Tibial nerve (tissue), 4 donors: ENCODE data around the gene GSTT4. TPM values are rescaled to one million over a fixed set of nuclear protein-coding genes. Genes with fewer than 3 reads are reported as not detected.

Experiments used
- DNase-seq, 2 donors: peaks; one replicate each; pipeline ENCODE4 v3.0.0-alpha.2; 2019; ENCODE audit warnings: low spot score in 2 of 2
- H3K27ac ChIP-seq, 4 donors: fragments of 200-600 bp; sonication (generic) in 3 of 4; one replicate each; pipeline ENCODE4 v1.5.1; 2017 to 2019; ENCODE audit warnings: mild to moderate bottlenecking in 1 of 4
- H3K27me3 ChIP-seq, 2 donors: fragments of 200-600 bp; sonication (generic) in 1 of 2; one replicate each; pipeline versions ENCODE4 v1.5.1 to v1.6.0; 2017 to 2019
- H3K36me3 ChIP-seq, 3 donors: fragments of 200-600 bp; sonication (generic); one replicate each; pipeline ENCODE4 v1.5.1; 2018 to 2019
- H3K4me1 ChIP-seq, 4 donors: fragments of 200-600 bp; sonication (generic) in 3 of 4; one replicate each; pipeline ENCODE4 v1.5.1; 2017 to 2019
- H3K4me3 ChIP-seq, 4 donors: fragments of 200-600 bp; sonication (generic) in 3 of 4; one replicate each; pipeline ENCODE4 v1.5.1; 2017 to 2019; ENCODE audit warnings: mild to moderate bottlenecking in 1 of 4, moderate library complexity in 1 of 4
- H3K9me3 ChIP-seq, 4 donors: fragments of 200-600 bp; sonication (generic) in 3 of 4; one replicate each; pipeline ENCODE4 v1.5.1; 2017 to 2019
- CTCF ChIP-seq, 5 experiments: fragments of 200-600 bp in 3 of 5; fragments of 450-650 bp in 2 of 5; sonication (generic) in 3 of 5; IDR thresholded peaks; one replicate each; pipeline ENCODE4 v1.5.1; 2016 to 2019; ENCODE audit warnings: antibody characterized with exemption in 5 of 5, mild to moderate bottlenecking in 3 of 5, moderate library complexity in 2 of 5
- EP300 ChIP-seq, 2 donors: sonication (generic); formaldehyde crosslinking; IDR thresholded peaks; one replicate each; pipeline ENCODE4 v1.6.1; 2017; ENCODE audit warnings: antibody characterized with exemption in 2 of 2, mild to moderate bottlenecking in 1 of 2
- POLR2A ChIP-seq, 2 donors: fragments of 450-650 bp; IDR thresholded peaks; one replicate each; pipeline ENCODE4 v1.6.1; 2017; ENCODE audit warnings: antibody characterized with exemption in 2 of 2, mild to moderate bottlenecking in 2 of 2, moderate library complexity in 2 of 2
- WGBS, 2 donors: methylation state at CpG; one replicate each; pipeline ENCODE4 v1.1.5; 2018; 5-methylcytosine and 5-hydroxymethylcytosine counted together
- total RNA-seq, 4 donors: library from RNA; depleted of rRNA; stranded (reverse); fragments of >200 nt; gene quantifications; one replicate each; pipeline ENCODE4 v1.1.0, GENCODE V29; 2016

Gene GSTT4
- total RNA-seq, 4 donors from 2014 or later, result not detected

DNA sequence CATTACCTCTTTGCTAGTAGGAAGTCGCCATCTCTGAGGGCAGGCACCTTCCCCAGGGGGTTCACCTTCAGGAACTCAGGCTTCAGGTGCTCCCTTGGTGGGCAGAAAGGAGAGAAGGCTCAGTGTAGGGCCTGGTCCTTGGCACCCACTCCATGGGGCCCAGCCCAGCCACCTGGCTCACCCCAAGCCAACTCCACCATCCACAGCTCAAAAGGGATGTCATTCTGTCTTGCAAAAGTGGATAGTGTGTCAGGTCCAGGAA, 2.7 kb upstream of the GSTT4 start:
- 82 to 83% methylated on average over 1 of the region's 1 CpG for WGBS, 2 donors
- H3K27ac ChIP-seq, result no peak overlapping the region
- no peak for TF ChIP-seq POLR2A (IDR thresholded peaks at IDR 0.05)
- no peak for TF ChIP-seq CTCF (IDR thresholded peaks at IDR 0.05)
- TF ChIP-seq EP300 (IDR thresholded peaks at IDR 0.05), result no peak

GRCh38 chr22:24007253-24008021, 2.2 kb upstream of the GSTT4 start:
- DNase-seq, result no peak
- Histone ChIP-seq H3K36me3 (no peaks in the 10 kb centered on the region), H3K9me3 (no peaks in the 10 kb centered on the region), H3K27ac (no peak overlapping the region), H3K4me1 (peaks cover 0 to 21% (median 2%) of the 10 kb centered on the region in 4 donors), H3K4me3 (no peak overlapping the region), H3K27me3 (no peaks in the 10 kb centered on the region)
- WGBS, 2 donors, result 78 to 82% methylated on average over 8 of the region's 8 CpGs
- TF ChIP-seq EP300 (IDR thresholded peaks at IDR 0.05) (no peak), POLR2A (IDR thresholded peaks at IDR 0.05) (no peak), CTCF (IDR thresholded peaks at IDR 0.05) (no peak)

More for the DNA sequence above, 2.7 kb upstream of the GSTT4 start:
- Histone ChIP-seq H3K27me3 (no peaks in the 10 kb centered on the region), H3K4me3 (no peak overlapping the region), H3K4me1 (peaks cover 0 to 26% (median 4%) of the 10 kb centered on the region in 4 donors), H3K36me3 (no peaks in the 10 kb centered on the region), H3K9me3 (no peaks in the 10 kb centered on the region)
- DNase-seq, result no peak

DNA sequence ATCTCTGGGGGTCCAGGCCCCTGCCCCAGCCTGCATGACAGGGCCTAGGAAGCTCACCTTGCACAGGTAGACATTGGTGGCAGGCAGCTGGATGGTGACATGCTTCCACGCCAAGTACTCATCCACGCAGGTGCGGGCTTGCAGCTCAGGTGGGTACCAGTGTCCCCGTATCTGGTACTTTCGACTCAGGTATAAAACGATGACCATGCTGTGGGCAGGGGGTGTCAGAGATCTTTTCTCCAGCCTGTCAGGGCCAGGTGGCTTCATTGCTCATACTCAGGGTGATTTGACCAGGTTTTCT, 1.6 kb upstream of the GSTT4 start:
- Histone ChIP-seq H3K27ac (no peak overlapping the region), H3K27me3 (peaks cover 0 to 1% of the 10 kb centered on the region in 2 donors), H3K4me3 (no peak overlapping the region), H3K36me3 (no peaks in the 10 kb centered on the region), H3K4me1 (peaks cover 0 to 15% (median 0%) of the 10 kb centered on the region in 4 donors), H3K9me3 (no peaks in the 10 kb centered on the region)
- DNase-seq, result no peak
- 85 to 88% methylated on average over 6 of the region's 6 CpGs for WGBS, 2 donors
- no peak for TF ChIP-seq EP300 (IDR thresholded peaks at IDR 0.05)
- no peak for TF ChIP-seq POLR2A (IDR thresholded peaks at IDR 0.05)
- TF ChIP-seq CTCF (IDR thresholded peaks at IDR 0.05), result no peak

GRCh38 chr22:24006207-24006913, 1.1 kb upstream of the GSTT4 start:
- H3K36me3 ChIP-seq, result no peaks in the 10 kb centered on the region
- H3K4me1 ChIP-seq, result peaks cover 0 to 11% (median 0%) of the 10 kb centered on the region in 4 donors
- 74 to 77% methylated on average over 4 to 10 of the region's 10 CpGs for WGBS, 2 donors
- H3K27me3 ChIP-seq, result peaks cover 0 to 6% of the 10 kb centered on the region in 2 donors
- no peak for TF ChIP-seq POLR2A (IDR thresholded peaks at IDR 0.05)
- TF ChIP-seq EP300 (IDR thresholded peaks at IDR 0.05), result no peak
- no peak for TF ChIP-seq CTCF (IDR thresholded peaks at IDR 0.05)
- H3K27ac ChIP-seq, result no peak overlapping the region
- H3K4me3 ChIP-seq, result no peak overlapping the region
- H3K9me3 ChIP-seq, result no peaks in the 10 kb centered on the region
- no peak for DNase-seq

DNA sequence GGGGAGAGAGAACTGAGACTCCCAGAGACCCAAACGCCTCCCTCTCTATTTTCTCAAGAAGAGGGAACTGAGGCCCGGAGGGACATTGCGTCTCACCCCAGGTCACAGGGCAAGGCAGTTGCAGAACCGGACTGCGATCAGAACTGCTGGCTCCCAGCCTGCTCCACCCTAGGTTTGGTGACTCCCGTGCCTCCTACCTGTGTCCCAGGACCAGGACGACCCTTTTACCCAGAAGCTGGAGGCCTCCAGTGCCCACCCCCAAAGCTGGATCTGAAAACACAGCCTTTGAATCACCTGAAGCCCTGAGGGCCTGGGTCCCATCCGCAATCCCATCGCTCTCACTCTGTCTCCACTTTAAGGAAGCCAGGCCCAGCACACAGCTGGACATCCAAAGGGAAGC, 1.4 kb downstream of the GSTT4 start:
- H3K4me3 ChIP-seq, result no peak overlapping the region
- no peak for TF ChIP-seq POLR2A (IDR thresholded peaks at IDR 0.05)
- TF ChIP-seq CTCF (IDR thresholded peaks at IDR 0.05), result no peak
- TF ChIP-seq EP300 (IDR thresholded peaks at IDR 0.05), result no peak
- H3K4me1 ChIP-seq, result peaks cover 0 to 6% (median 0%) of the 10 kb centered on the region in 4 donors
- H3K9me3 ChIP-seq, result no peaks in the 10 kb centered on the region
- DNase-seq, result no peak
- H3K27ac ChIP-seq, result no peak overlapping the region
- H3K36me3 ChIP-seq, result no peaks in the 10 kb centered on the region
- 73 to 81% methylated on average over 9 of the region's 9 CpGs for WGBS, 2 donors
- peaks cover 0 to 6% of the 10 kb centered on the region in 2 donors for H3K27me3 ChIP-seq
